GM18517 (cell line): ENCODE measurements around the gene TRAF2.

Source experiments
- ATAC-seq: cut with Tn5 transposase; IDR thresholded peaks from one replicate; pipeline ENCODE4 v1.9.1; 2021; ENCODE audit warnings: mild to moderate bottlenecking, moderate library complexity; ENCODE audit not compliant: unreplicated experiment

The TRAF2 gene

DNA sequence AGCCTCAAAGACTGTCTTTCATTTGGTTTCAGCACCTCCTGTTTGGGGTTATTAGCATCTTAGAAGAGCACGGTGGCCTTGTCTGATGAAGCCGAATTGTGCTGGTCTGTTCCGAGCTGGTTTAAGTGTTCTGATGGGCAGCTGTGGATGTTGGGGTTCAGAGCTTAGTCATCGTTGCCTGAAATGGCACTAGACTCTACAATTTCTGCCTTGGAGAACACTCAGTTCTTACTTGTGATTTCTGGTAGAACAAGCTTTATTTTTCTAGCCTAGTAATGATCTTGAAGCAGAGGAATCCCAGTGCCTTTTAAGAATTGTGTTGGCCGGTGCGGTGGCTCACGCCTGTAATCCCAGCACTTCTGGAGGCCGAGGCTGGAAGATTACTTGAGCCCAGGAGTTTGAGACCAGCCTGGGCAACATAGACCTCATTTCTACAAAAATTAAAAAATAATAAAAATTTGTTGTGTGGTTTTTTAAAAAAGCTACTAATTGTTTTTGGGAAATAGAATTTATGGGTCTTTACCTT is 50.4 kb downstream of the TRAF2 start:
- ATAC-seq, result no peak

DNA sequence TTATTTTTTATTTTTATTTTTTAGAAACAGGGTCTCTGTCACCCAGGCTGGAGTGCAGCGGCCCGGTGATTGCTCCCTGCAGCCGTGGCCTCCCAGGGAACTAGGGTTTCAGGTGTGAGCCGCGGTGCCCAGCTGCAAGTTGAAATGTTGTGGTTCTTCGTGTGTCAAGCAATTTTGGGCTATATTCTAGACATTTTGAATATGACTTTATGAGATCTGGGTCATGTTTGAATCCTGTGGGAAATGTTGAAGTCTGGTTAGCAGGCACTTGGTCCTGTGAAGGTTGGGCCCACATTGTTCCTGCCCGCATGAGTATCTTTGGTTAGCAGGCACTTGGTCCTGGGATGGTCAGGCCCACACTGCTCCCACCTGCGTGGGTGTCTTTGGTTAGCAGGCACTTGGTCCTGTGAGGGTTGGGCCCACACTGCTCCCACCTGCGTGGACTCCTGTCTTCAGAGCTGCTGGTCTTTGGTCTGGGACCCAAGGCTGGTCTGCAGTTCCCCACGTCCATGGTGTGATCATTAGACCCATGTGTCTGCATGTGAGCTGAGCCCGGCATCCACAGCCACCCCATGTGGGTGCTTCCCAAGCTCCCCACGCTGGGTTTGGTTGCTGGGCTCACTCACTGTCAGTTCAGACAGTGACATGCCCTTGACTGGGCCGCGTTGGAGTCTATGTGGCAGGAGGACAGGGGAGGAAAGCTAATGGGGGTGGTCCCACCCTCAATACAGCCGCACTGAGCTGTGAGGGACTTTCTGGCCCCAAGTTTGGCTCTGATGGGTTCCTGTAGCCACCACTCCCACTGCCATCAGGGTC is 51.1 kb downstream of the TRAF2 start:
- no peak for ATAC-seq

DNA sequence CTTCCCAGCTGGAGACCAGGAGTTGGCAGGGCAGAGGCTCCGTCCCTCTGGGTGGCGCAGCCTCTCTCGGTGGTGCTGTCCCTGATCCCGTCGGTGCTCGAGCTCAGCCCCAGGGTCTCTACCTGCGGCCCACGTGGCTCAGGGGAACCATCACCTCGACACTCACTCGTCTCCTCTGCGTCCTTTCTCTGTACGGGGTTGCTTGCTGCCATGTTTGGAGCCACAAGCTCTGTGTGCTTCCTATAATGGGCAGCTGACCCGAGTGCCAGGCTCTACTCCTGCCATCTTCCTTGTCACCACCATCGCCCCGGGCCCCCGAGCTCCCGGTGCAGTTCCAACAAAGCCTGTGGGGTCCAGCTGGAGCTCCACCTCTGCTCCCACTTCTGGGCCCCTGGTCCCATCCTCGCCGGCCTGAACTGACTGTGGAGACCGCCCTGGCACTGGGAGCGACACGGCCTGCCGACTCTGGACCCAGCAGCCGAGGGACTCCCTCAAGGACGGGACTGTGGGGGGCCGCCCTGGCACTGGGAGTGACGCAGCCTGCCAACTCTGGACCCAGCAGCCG is 53.2 kb downstream of the TRAF2 start:
- ATAC-seq, result no peak

DNA sequence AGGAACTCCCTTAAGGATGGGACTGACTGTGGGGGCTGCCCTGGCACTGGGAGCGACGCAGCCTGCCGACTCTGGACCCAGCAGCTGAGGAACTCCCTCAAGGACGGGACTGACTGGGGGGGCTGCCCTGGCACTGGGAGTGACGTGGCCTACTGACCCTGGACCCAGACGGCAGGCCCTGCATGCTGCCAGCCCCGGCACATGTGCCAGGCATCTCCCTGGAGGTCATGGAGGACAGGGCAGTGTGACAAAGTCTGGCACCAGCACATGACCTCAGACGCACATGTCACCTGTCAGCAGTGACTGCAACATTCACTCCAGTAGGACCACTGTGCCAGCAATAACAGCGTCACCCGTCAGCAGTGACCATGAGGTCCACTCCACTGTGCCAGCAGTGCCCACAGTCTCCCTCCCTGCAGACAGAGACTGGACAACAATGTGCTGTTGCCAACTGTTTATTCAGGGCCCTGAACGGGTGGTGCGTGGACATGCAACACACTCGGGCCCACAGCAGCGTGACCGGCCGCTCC is 53.7 kb downstream of the TRAF2 start:
- no peak for ATAC-seq

DNA sequence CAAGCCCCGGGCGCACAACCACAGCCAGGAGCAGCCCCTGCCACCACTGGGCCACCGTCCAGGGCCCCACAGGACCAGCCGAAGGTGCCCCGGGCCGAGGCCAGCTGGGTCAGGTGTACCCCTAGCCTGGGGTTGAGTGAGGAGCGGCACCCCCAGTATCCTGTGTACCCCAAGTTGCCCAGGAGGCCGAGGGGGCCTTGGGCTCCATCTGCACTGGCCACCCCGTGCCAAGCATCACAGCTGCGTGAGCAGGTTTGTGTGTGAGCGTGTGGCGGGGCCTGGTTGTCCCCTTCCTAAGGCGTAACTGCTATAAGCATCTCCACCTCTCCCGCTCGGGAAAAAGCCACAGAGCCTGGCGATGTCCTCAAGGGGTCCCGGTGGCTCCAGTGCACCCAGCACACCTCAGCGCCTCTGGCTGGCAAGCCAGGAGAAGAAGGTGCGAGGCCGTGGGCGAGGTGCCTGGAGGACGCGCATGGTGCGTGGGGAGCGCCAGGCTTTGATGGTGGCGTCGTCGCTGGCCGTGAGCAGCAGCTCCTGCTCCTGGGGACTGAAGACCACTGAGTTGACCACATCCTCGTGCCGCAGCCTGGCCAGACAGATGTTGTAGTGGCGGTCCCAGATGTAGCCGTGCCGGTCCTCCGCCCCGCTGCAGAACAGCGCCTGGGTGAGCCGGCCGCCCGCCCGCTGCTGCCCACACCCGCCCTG is 54.4 kb downstream of the TRAF2 start:
- ATAC-seq, result no peak

DNA sequence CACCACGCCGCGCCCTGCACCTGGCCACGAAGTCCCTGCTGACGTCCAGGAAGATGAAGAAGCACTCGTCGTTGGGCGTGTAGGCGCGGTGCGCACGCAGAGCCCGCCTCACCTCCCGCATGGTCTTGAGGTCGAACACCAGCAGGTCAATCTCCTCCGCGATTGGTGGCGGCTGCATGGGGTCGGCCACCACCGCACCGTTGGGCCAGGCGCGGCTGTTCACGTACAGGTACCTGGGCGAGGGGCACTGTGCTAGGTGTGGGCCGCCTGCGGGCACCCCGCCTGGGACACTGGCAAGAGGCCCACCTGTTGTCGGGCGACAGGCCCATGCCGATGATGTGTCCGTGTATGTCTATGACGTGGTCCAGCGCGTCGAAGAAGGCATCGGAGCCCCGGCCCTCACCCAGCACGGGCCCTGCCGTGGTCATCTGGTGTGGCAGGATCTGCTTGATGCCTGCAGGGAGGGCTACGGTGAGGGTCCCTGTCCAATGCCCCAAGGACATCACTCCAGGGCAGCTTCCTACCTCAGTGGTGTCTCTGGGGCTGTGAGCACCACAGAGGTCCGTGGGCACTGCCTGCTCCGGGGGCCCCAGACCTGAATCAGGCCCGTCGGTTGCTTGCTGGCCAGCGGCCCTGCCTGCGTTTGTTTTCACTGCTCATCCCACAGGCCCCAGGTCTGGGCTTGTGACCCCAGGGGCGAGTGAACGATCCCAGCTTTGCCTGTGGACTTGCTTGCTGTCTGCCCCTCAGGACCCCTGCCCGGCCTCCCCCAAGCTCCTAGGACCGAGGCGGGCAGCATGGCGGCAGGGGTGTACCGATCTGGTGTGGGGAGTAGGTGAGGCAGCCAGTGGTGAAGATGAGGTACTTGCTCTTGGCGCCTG is 55.2 kb downstream of the TRAF2 start:
- no peak for ATAC-seq

DNA sequence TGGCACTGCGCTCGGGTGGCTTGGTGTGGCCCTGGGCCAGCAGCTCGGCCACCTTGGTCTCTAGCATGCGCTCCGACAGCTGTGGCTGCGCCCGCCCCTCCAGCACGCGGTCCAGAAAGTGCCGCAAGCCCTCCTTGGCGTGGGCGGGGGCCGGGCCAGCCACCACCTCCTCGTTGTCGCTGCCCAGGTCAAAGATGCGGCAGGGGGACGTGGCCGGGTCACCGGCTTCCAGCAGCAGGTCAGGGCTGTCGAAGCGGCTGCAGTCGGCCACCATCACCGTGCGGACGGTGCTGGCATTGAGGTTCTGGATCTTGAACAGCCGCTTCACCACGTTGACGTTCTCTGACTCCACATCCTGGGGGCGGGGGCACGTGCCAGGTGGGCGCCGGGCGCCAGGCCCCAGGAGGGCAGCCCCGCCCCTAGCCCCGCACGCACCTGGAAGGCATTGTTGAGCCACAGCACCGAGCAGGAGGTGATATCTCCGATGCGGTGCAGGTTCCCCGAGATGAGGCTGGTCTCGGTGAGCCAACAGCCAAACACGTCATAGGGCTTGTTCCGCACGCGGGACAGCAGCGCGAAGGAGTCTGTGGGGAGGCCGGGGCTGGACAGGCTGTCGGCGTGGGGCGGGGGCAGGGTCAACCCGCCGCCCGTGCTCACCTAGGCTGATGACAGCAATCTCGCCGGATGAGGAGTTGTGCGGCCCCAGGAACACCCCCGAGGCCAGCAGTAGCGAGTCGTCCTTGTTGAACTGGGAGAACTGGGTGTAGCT is 56.0 kb downstream of the TRAF2 start:
- no peak for ATAC-seq

DNA sequence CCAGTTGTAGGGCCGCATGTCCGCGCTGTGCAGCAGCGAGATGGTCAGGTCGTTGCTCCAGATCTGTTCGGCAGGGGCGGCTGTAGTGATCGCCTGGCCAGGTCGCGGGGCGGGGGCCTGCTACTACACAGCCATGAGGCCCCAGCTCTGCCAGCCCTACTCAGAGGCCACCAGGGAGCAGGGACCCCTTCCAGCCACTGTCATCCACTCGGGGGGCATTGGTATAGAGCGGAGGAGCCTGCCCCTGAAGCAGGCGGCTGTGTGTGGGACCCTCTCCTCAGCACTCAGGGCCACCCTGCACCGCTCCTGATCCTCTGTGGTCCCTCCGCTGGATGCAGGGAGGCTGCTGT is 56.5 kb downstream of the TRAF2 start:
- no peak for ATAC-seq

DNA sequence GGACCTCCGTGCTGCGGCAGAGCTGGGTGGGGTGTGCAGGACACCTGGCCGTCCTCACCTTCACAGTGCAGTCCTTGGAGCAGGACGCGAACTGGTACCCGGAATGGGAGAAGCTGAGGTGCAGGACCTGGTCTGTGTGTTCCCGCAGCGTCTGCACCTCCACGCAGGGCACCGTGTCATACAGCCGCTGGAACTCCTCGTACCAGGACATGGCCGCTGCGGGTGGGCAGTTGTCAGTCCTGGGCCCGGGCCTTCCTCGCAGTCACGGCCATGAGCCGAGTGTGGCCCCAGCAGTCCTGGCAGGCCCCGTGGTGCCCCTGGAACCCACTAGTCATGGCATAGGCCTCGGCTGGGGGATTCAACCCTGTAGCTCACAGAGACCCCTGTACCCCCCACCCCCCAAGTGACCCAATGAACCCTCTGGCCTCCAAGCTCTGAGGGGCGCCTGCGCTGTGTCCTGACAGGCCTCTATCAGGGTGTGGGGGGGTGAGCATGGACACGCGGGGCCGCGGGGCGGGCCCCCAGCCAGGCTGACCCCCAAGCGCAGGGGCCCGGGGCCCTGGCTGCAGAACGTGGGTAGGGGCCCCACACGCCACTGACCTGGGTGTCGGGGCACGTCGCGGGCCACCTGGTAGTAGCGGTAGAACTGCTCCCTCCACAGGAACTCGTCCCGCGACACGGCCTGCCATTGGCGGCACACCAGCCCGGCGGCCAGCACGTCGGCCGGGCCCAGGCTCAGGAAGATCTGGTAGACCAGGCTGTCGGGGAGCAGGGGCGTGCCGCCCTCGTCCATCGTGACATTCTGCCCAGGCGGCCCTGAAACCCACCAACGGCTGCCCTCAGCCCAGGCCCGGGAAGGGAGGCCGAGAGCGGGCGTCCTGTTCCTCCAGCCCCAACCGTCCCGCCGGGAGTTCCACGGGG is 57.2 kb downstream of the TRAF2 start:
- ATAC-seq, result peak; percentile 14

DNA sequence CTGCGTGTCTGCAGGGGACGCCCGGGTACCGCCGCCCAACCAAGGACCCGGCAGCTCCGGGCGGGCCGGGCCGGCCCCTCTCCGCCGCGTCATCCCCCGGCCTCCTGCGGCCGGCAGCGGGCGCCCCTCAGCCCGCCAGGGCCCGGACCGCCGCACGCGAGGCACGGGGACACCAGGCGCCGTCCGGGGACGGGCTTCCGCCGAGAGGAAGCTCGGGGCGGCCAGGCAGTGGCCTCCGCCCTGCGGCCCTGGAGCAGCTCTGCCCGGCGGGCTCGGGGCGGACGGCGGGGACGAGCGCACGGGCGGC is 57.8 kb downstream of the TRAF2 start:
- peak; percentile 35 for ATAC-seq

DNA sequence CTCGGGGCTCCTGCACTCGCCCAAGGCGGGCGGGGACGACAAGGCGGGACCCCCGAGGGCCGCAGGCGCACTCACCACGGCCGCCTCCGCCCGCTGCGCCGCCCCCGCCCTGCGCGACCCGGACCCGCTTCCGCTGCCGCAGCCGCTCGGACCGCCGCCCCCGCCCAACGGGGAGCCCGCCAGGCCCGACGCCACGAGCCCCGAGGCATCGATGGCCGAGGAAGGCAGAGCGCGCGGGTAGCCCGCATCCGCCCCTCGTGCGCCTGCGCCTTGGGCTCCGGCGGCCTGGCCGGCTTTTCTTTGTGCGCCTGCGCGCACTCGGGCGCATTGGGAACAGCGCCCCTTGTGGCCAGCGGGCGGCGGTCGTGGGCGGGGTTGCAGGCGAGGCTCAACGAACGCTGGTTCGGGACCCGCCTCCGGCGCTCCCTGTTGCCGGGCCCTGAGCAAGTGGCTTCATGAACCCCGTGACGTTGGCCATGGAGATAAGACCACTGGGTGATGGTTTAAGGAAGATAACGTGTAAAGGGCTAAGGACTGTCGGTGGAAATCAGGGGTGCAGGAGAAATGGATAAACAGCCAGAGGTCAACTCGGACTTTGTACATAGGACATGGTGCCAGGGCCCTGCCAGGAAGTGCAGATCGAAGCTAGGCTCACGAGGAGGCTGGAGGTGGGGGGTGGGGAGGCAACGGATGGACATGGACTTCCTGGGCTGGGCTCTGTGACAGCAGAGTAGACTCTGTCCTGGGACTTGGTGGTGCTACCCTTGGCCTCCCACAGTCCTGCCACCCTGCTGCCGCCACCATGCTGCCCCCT is 58.4 kb downstream of the TRAF2 start, which contains the start of the genes C8G and FBXW5:
Gene C8G (plus strand): TSS at position 725 of the 814 bp plus-strand sequence. CDS start 78 bp downstream, at position 803.
Gene FBXW5 (minus strand): TSS at position 220 of the 814 bp plus-strand sequence. CDS start 655 bp downstream, outside the sequence.
- peak; percentile 64 for ATAC-seq

DNA sequence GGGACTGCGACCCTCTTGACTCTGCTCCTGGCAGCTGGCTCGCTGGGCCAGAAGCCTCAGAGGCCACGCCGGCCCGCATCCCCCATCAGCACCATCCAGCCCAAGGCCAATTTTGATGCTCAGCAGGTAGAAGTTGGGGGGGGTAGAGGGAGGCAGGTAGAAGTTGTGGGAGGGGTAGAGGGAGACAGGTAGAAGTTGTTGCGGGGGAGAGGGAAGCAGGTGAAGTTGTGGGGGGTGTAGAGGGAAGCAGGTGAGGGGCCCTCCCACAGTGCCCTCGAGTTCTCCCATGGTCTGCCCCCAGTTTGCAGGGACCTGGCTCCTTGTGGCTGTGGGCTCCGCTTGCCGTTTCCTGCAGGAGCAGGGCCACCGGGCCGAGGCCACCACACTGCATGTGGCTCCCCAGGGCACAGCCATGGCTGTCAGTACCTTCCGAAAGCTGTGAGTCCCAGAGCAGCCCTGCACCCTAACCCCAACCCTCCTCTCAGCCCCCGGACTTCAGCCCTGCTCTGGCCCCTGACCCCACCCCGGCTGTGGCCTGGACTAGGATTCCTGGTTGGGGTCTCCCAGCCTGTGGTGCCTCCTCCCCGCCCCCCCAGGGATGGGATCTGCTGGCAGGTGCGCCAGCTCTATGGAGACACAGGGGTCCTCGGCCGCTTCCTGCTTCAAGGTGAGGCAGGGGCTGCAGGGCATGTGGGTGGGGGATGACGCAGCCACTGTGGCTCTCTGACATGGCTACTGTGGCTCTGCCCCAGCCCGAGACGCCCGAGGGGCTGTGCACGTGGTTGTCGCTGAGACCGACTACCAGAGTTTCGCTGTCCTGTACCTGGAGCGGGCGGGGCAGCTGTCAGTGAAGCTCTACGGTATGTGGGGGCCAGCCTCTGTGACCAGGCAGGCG is 59.3 kb downstream of the TRAF2 start:
- no peak for ATAC-seq

DNA sequence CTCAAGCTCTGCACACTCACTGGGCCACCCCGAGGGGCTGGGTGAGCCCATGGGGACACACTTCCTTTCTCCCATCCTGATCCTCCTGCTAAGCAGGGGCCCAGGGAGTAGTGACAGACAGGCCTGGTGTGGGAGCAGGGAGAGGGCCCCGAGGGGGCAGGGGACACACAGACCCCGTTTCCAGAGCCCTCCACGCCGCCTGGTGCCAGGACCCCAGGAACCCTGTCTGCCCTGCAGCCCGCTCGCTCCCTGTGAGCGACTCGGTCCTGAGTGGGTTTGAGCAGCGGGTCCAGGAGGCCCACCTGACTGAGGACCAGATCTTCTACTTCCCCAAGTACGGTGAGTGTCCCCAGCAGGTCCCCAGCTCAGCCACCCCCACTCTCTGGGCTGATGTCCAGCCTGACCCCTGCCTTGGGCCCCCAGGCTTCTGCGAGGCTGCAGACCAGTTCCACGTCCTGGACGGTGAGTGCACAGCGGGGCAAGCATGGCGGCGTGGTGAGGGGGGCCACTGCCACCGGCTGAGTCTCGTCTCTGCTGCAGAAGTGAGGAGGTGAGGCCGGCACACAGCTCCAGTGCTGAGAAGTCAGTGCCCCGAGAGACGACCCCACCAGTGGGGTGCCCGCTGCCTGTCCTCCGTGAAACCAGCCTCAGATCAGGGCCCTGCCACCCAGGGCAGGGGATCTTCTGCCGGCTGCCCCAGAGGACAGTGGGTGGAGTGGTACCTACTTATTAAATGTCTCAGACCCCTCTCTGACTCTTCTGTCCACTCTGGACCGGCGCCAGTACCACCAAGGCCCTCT is 60.1 kb downstream of the TRAF2 start:
- no peak for ATAC-seq

DNA sequence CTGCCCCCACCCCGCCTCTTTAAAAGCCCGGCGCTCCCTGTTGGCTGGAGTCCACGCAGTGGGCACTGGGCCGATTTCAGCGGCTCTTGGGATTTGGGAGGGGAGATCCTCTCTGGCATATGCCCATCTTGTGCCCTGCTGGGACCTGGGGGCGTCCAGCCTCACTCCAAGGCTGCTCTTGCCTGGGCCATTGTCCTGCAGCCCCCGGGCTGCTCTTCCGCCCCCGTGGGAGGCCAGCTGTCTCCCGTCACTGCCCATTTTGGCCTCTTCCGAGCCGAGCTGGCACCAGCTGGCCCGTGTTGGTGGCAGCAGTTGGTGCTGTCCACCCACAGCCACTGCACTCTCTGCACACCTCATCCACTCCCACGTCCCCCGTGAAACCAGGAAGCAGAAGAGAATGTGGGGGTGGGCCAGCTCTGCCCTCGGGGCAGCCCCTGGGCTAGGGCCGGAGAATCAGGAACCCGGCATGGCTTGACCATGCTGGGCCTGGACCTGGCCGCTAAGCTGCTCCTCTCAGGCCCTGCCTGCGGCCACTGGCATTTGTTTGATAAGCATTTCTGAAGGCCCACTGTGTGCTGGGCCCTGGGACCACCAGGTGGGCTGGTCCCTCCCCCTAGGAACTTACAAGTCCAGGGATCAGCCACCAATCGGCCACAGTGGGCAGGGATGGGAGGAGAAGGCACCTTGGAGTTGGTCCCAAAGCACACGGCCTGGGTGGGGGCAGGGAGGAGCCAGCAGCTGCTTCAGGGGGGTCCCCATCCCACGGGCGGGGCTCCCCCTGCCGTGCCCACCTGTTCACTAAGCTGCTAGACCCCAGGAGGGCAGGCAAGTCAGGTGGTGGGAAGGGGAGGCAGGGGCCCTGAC is 60.9 kb downstream of the TRAF2 start:
- ATAC-seq, result no peak

DNA sequence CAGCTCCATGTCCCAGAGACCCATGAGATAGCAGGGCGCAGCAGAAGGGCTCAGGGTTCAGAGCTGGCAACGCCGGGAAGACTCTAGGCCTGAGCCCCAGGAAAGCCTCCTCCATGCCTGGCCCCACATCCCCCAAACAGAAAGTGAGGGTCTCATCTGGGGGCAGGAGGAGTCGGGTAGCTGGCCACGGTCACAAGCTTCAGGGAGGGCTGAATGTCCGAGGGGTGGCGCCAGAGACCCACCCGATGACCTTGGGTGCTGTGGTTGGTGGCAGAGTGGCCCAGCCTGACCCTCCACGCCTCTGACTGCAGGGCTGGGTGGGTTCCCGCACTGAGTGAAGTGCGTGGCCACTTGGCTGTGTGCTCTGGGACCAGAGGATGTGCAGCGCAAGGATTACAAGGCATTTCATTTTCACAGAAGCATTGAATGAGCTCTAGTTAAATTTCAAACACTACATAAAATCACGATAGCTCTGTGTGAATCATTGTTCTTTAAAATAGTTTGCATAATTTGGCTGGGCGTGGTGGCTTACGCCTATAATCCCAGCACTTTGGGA is 61.7 kb downstream of the TRAF2 start:
- no peak for ATAC-seq
